ENCODE results near the gene ELN. TPM values are rescaled to one million over a fixed set of nuclear protein-coding genes. Genes with fewer than 3 reads are reported as not detected.

The ELN gene
- polyA plus RNA-seq, 1 donor (not counting 4 experiments of a cell fraction or from before 2014, with no cell fraction given) = not detected

- Histone ChIP-seq H3K4me2 (ENCODE audit: control insufficient read depth, extremely low read depth, insufficient read depth, low read depth, low read length) (no peak overlapping the region), H3K9me3 (ENCODE audit: control insufficient read depth, low read depth, low read length) (no peaks in the 10 kb centered on the region), H4K20me1 (ENCODE audit: control insufficient read depth, extremely low read depth, insufficient read depth, low read length) (no peaks in the 10 kb centered on the region), H3K27ac (ENCODE audit: control insufficient read depth, insufficient read depth, low read length) (no peak overlapping the region), H3K27me3 (ENCODE audit: control insufficient read depth, extremely low read depth, insufficient read depth, low read length) (no peaks in the 10 kb centered on the region), H3K4me1 (ENCODE audit: control insufficient read depth, extremely low read depth, insufficient read depth, low read length) (peaks cover 14% of the 10 kb centered on the region), H3K79me2 (ENCODE audit: control insufficient read depth, insufficient read depth, low read length) (no peaks in the 10 kb centered on the region), H3K4me3 (ENCODE audit: control insufficient read depth in 2 of 3, extremely low read depth in 1 of 3, insufficient read depth in 2 of 3, low read depth in 1 of 3, low read length in 3 of 3) (no peak overlapping the region), H2AFZ (ENCODE audit: control insufficient read depth, low read length) (no peak overlapping the region), H3K36me3 (ENCODE audit: control insufficient read depth in 2 of 2, extremely low read depth in 1 of 2, insufficient read depth in 2 of 2, low read length in 2 of 2) (no peaks in the 10 kb centered on the region), H3K9me1 (ENCODE audit: control insufficient read depth, extremely low read depth, insufficient read depth, low read length) (no peaks in the 10 kb centered on the region), H3K9ac (ENCODE audit: control insufficient read depth, extremely low read depth, insufficient read depth, low read length) (no peak overlapping the region)
- DNase-seq (ENCODE audit: low read depth, low spot score) = no peak
- TF ChIP-seq EZH2 (IDR thresholded peaks at IDR 0.05; ENCODE audit: low read length) = no peak
- TF ChIP-seq CTCF (optimal IDR thresholded peaks at IDR 0.05 in 1 of 3, IDR thresholded peaks at IDR 0.05 in 1 of 3, conservative IDR thresholded peaks at IDR 0.05 in 1 of 3; ENCODE audit: extremely low read depth in 1 of 3, insufficient read depth in 2 of 3, low read length in 3 of 3) = no peak
- FAIRE-seq = no peak
- dilution Hi-C loops (cut with MboI; ENCODE audit: extremely low pct_ligation_motif_present, low sequenced_read_pairs) = no loop called here
Measured at GRCh38 chr7:74064696-74065095, 36.7 kb downstream of the ELN start.

DNA sequence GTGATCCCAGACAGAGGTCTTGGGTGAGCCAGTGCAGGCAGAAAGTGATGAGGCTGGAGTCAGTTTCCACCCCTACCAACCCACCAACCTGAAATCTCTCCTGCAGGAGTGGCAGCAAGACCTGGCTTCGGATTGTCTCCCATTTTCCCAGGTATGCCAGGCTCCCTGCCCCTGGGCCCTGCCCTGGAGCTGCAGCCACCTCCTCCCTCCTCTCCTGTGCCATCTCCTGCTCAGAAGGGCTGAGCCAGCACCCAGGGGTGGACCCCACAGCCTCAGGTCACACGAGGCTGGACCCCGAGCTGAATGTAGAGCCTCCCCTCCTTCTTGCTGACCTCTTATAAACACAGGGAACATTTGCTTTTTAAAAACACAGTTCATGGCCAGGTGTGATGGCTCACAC is 38.7 kb downstream of the ELN start:
- dilution Hi-C loops (cut with MboI; ENCODE audit: extremely low pct_ligation_motif_present, low sequenced_read_pairs) = no loop called here
- H3K27me3 ChIP-seq (ENCODE audit: control insufficient read depth, extremely low read depth, insufficient read depth, low read length) = no peaks in the 10 kb centered on the region
- H3K9ac ChIP-seq (ENCODE audit: control insufficient read depth, extremely low read depth, insufficient read depth, low read length) = no peak overlapping the region
- H3K27ac ChIP-seq (ENCODE audit: control insufficient read depth, insufficient read depth, low read length) = no peak overlapping the region
- H3K4me3 ChIP-seq (ENCODE audit: control insufficient read depth in 2 of 3, extremely low read depth in 1 of 3, insufficient read depth in 2 of 3, low read depth in 1 of 3, low read length in 3 of 3) = no peak overlapping the region
- DNase-seq (ENCODE audit: low read depth, low spot score) = no peak
- H3K9me1 ChIP-seq (ENCODE audit: control insufficient read depth, extremely low read depth, insufficient read depth, low read length) = no peaks in the 10 kb centered on the region
- no peak overlapping the region for H2AFZ ChIP-seq (ENCODE audit: control insufficient read depth, low read length)
- H3K79me2 ChIP-seq (ENCODE audit: control insufficient read depth, insufficient read depth, low read length) = no peaks in the 10 kb centered on the region
- no peaks in the 10 kb centered on the region for H3K36me3 ChIP-seq (ENCODE audit: control insufficient read depth in 2 of 2, extremely low read depth in 1 of 2, insufficient read depth in 2 of 2, low read length in 2 of 2)
- H3K4me1 ChIP-seq (ENCODE audit: control insufficient read depth, extremely low read depth, insufficient read depth, low read length) = peaks cover 6% of the 10 kb centered on the region
- H3K9me3 ChIP-seq (ENCODE audit: control insufficient read depth, low read depth, low read length) = no peaks in the 10 kb centered on the region
- FAIRE-seq = no peak
- no peaks in the 10 kb centered on the region for H4K20me1 ChIP-seq (ENCODE audit: control insufficient read depth, extremely low read depth, insufficient read depth, low read length)
- no peak overlapping the region for H3K4me2 ChIP-seq (ENCODE audit: control insufficient read depth, extremely low read depth, insufficient read depth, low read depth, low read length)
- no peak for TF ChIP-seq CTCF (optimal IDR thresholded peaks at IDR 0.05 in 1 of 3, IDR thresholded peaks at IDR 0.05 in 1 of 3, conservative IDR thresholded peaks at IDR 0.05 in 1 of 3; ENCODE audit: extremely low read depth in 1 of 3, insufficient read depth in 2 of 3, low read length in 3 of 3)
- TF ChIP-seq EZH2 (IDR thresholded peaks at IDR 0.05; ENCODE audit: low read length) = no peak
